Stimulated activated CD8-positive, alpha-beta memory T cell treated with anti-CD3 and anti-CD28 coated beads, Interleukin-15, amount 100 ng/mL, for 1 hour (primary cell): ENCODE data around the gene DCXR.

ENCODE experiments used
- DNase-seq: peaks from one replicate; pipeline ENCODE4 v3.0.0-alpha.2; 2020; ENCODE audit warnings: low read depth

DCXR gene

DNA sequence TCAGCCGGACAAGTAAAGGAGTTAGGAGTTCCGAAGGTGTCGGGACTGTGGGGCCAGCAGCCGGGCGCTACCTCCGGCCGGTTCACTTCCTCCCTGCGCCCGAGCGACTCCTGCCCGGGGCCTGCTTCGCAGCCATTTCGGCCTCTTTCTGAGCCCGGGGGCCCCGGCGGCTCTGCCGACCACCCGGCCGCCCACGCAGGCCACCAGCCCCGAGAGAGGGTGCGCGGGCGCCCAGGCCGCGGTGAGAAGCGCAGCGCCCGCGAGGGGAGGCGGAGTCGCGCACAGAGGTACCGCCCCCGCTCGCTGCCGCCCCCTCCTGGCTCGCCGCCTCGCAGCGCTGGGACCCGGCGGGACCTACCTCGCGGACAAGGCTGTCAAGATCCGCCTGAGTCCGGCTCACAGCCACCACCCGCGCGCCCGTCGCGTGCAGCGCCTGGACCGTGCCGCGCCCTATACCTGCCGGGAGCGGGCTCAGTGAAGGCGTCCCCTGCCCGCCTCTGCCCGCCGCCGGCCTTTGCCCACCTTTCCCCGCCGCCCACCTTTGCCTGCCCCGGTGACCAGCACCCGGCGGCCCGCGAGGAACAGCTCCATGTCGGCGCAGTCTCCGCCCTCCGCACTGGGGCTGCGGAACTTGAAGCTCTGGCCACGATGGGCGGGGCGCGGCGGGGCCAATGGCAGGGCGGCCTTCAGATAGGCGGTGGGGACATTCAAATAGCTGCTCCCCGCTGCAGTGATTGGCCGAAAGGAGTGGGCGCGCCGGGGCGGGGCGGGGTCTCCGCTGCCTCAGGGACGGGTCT, at the start of gene DCXR:
Gene DCXR, minus strand, starts transcription at position 606 of the 797 bp plus-strand sequence. Its CDS starts 15 bp downstream, at position 591.
- peak; percentile 90 for DNase-seq

DNA sequence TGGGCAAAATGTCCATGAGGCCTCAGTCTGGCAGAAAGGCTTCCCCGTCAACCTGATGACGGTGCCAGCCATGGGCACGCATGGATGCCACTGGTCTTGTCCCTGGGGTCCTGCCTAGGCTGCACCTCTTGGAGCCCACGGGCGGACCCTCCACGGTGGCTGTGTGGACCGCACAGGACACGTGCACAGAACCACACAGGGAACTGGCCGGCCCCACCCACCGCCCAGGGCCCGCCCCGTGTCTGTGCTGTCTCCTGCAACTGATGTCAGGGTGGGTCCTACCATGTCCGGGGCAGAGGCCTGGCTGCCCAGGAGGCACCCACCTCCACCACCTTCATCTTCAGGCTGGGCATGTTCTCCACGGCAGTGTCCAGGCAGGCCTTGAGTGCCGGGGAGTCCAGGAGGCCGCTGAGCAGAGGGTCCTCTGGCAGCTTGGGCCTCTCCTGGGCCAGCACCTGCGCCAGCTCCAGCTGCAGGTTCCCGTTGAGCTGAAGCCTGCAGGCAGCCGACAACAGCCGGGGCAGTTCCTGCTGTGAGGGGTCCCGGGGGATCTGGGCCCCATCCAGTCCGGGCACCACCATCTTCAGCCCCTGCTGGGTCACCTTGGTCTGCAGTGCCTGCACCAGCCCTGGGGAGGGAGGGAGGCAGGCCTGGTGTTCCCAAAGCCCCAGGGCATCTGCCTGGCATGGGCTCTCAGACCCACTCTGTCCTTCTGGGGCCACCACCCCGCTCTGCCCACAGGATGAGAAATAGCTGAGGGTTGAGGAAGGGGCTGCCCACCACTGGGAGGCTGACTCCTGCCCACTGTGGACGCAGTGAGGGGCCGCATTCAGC, 48.7 kb upstream of the DCXR start:
- DNase-seq: no peak

DNA sequence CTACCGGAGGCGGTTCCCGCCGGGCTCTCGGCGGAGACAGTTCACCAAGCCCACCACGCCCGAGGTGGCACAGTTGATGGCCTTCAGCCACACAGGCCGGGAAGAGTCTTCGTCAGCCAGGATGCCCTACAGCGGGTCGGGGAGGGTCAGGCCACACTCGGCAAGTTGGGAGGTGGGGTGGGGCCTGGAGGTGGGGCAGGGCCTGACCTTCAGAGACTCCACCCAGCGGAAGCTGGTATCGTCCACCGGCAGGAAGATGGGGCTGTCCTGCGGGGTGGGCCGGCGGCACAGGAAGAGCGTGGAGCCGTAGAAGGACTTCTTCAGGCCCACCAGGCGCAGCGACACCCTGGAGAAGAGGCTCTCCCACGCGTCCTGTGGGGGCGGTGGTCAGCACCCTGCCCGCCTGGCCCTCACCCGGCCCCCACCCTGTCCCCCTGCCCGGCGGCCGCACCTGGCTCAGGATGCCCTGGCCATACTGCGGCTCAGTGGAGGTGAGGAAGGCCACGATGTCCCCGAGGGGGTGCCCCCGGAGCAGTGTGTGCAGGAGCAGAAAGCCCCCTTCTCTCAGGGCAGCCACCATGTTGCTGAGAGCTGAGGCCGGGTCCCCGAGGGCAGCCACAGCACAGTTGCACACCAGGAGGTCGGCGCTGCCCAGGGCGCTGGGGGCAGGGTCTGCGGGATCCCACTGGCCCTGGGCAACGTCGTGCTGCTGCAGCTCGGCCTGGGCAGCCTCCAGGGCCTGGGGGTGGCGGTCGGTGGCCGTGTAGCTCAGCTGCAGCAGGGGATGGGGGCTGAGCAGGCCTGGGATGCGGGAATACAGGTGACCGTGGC, 47.7 kb upstream of the DCXR start:
- DNase-seq: no peak

DNA sequence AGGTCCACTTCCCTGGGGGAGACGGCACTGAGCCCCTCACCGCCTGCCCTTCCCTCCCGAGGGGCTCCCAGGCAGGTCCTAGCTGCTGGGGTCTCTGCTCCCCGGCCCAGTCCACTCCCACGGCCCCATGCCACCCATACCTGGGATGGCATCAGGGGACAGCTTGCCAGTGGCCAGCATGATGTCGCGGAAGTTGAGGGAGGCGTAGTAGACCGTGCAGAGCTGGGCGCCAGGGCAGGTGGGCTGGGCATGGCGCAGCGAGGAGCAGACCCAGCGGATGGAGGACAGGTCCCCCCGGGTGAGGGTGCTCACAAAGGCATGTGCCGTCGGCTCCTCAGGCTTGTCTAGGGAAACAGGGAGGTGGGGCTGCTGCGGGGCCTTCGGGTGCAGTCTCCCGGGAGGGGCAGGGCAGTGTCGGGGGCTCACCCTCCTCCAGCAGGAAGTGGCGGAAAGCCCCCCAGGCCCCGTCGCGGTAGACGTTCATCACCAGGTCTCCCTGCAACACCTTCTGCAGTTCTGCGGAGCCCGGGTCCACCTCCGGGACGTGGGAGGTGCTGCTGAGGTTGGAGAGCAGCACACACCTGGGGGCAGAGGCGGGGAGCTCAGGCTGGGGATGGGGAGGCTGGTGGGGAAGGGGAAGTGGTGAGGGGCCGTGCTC, 47.0 kb upstream of the DCXR start:
- no peak for DNase-seq

DNA sequence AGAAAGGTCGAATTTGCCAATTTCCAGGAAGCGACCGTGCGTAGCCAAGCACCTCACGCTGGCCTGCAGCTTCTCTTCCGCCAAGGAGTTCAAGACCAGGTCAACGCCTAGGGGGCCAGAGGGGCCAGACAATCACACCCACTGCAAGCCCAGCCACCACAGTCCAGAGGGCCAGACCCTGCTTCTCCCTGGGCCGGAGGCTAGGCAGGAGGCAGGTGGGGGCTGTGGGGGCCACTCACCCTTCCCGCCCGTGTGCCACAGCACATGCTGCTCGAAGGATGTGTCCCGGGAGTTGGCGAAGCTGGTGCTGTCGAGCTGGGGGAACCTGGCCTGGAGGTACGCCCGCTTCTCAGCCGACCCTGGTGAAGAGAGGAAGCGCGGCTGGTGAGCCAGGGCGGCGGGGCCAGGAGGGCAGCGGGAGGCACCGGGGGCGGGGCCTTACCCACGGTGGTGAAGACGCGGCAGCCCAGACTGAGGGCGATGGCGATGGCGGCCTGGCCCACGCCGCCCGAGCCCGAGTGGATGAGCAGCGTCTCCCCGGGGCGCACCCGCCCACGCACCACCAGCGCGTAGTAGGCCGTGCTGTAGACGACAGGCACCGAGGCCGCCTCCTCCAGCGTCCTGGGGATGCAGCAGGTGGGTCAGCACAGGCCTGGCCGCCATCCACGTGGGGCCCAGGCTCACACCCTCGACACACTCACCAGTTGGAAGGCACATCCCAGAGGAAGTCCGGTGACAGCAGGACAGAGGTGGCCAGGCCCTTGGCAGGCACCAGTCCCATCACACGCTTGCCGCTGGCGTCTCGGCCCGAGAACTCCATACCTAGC, 46.2 kb upstream of the DCXR start:
- DNase-seq: no peak

DNA sequence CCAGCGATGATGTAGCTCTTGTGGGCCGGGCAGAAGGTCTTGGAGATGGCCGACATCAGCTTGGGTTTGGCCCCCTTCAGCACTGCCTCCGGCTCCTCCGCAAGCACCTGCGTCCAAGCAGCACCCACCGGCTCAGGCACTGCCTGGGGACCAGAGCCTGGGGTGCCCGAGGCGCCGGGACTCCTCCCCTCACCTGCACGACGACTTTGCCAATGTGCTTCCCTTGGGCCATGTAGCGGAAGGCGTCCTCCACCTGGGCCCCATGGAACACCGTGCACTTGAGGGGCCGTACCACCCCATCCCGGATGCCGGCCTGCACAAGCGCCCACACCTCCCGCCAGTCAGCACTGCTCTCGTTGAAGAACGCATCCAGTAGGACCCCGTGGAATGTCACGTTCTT, 45.5 kb upstream of the DCXR start:
- DNase-seq: no peak

DNA sequence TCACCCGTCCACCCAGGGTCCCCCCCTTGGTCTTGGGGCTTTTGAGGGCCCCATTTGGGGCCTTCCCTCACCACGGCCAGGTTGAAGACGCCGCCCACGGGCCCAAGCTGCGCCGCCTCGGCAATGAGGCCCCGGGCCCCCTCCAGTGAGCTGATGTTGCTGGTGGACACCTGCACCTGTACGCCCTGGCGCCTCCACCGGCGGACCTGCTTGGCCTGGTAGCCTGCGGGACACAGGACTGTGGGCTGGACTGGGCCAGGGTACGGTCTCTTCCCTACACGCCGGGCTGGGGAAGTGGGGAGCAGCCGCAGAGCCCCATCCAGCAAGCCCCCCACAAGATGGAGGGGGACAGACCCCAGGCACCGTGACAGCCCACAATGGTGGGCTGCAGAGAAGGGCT, 45.0 kb upstream of the DCXR start:
- no peak for DNase-seq

DNA sequence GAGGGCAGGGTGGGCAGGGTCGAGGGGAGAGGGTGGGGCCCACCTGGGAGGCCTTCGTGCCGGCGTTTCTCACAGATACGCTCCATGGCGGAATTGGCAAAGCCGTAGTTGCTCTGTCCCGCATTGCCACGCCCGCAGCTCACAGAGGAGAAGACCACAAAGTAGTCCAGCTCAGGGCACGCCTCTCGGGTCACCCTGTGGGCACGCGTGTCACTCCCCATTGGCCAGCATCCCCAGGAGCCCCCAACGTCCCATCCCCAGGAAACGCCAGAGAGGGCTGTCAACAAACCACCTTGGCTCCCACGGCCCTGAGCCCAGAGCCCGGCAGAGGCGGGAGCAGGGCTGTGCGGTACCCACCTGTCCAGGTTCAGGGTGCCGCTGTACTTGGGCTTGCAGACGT, 44.5 kb upstream of the DCXR start:
- no peak for DNase-seq

DNA sequence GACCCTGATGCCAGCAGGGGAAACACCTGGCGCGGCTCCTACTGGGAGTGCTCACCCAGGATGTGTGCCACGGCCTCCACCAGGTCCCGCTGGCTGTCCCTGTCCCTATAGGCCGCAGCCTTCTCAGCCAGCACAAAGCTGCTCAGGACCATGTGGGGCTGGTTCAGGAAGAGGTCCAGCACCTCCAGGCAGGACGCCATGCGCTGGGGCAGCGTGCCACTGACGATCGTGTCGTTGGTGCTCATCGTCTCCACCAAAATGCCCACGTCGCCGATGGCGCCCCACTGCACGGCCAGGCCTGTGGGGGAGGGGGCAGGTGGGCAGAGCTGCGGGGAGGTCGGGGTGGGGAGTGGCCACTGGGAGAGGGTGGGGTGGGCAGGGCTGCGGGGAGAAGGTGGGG, 44.0 kb upstream of the DCXR start:
- no peak for DNase-seq

DNA sequence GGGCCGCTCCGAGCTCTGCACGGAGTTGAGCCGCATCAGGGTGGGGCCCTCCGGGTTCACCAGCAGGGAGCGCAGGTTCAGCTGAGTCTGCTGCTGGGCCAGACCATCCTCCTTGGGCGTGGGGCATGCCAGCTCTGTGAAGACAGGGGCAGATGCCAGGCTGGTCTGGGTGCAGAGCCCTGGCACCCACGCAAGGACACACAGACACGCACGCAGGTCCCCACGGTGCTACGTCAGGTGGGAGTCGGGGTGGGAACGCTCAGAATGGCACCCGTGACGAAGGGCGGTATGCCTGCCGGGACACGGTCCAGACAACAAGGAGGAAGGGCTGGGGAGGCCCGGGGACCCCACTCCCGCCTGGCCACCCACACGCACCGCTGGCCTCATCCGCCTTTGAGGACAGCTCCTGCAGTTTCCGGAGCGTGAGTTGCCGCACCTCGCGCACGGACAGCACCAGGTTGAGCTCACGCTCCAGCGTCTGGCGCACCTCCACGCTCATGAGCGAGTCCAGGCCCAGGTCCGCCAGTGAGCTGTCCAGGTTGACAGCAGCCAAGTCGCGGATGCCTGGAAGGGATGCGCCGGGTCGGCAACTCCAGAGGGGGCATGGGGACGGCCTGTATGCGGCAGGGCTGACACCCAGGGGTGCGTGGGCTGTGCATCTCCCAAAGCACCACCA, 43.4 kb upstream of the DCXR start:
- no peak for DNase-seq

DNA sequence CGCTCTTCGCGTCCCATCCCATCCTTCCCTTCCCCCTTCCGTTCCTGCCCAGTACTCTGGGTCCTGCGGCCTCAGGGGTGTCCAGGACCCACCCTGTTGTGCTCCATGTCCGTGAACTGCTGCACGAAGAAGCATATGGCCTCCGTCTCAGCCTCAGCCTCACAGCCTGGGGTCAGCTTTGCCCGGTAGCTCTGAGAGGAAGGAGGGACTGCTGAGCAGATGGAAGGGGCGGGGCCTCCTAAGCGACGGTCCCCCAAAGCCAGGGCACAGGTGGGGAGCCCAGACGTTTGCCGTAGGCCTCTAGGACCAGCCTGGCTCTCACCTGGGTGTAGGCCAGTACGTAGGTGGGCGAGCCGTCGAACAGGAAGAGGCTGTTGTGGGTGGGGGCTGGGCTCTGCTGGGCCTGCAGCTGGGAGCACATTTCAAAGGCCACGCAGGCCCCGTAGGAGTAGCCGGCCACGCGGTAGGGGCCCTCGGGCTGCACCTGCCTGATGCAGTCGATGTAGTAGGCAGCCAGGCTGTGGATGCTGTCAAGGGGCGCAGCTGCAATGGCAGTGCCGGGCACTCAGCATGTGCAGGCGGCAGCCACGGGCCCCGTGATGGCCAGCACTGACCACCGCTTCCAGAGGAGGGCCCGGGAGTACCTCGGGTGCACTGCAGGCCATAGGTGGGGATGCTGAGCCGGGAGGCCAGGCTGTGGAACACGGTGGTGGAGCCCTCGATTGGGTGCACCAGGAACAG, 42.7 kb upstream of the DCXR start:
- DNase-seq: no peak

DNA sequence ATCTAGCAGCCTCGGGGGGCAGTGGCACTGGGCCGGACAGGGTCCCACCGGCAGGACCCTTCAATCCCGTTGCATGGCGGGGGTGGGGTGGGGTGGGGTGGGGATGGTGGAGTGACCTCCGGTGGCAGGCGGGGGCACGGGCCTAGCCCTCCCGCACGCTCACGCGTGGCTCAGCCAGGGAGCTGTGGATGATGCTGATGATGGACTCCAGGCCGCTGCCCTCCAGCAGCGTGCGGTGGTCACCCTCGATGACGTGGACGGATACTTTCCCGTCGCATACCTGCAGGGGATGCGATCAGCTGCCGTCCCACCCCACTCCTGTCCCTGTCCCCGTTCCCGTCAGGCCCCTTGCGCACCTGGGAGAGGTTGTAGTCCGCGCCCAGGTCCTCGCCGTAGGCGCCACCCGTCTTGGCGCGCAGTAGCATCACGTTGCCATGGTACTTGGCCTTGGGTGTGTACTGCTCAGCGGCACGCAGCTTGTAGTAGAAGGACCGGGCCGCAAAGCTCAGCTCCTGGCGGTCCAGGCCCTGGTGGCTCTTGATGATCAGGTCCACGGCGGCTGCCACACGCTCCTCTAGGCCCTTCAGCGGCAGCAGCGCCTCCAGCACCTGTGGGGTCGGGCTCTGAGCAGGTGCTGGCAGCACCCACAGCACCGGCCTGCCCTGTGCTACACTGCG, 41.6 kb upstream of the DCXR start:
- no peak for DNase-seq

DNA sequence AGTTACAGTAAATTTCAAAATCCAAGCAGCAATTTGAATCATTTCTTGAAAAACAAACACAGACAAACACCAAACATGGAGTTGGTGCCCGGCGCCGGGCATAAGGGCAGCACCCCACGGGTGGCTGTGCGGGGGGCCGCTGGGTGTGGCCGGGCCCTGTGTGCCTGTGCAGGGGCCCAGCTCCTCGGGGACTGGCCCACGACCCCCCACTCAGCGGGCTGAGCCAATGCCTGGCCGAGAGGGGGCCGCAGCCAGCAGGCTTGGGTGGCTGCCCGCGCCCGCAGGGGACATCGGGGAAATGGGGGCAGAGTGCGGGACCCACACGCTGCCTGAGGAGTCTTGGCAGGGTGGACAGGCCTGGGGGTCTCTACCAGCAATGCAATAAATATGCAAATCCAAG, 40.9 kb upstream of the DCXR start:
- DNase-seq: no peak

DNA sequence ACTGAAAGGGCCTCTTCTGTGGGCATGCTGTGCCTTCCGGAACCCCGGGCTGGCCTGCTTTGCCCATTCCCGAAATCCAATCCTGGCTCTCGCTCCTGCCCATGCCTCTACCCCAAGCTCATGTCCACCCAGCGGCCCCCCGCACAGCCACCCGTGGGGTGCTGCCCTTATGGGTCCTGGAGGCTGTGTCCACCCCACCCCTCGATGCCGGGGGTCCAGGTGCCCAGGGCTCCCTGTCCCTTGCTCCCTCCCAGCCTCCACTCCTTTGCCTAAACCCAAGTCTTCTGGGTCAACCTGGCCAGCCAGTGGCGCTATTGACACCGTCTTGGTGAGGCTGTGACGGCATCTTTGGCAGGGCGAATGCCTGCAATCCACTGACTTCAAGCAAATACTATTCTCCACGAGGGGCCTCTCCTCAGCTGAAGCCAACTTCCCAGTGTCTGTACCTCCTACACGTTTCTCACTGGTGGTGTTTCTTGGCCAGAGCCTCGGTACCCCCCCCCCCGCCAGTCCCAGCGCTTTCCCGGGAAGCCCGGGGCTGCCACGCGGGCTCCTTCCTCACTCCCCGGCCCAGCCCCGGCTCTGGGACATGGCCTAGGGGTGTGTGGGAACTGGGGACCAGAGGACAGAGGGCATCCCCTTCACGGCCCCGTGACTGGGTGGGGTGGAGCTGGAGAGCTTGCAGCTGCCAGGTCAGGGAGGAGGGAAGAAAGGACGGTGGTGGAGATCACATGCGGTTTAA, 40.3 kb upstream of the DCXR start:
- DNase-seq: no peak

DNA sequence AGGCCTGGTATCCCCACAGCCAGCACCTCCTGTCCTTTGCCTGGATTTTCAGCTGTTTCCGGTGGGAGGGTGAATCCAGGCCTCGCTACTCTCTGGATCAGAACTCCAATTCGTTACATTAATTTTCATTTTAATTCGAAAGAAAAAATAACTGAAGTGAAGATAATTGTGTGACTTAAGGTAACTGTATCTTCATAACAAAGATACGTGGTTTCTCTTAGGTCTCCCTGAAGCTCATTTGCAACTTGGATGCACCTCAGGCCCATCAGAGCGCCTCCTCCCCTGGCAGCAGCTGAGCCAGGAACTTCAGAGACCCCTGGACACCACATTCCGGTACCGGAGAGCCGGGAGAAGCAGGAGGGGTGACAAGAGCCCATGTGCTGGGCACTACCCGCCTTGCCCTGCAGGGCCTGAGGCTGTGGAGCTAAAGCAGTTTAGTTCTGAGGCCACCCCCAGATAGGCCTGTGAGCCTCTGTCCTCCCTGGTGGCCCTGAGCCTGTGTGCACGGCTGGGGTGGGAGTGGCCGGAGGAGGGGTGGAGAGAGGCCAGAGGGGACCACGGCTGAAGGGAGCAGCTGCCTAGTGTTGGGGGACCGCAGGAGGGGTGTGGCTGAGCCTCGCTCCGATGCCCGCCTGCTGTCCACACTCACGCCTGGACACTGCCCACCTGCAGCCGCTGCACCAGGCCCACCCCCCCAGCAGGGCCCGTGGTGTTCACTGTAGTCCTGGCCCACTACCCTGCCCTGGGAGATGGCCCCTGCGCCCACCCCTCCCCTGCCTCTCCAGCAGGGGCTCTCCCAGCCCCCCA, 39.5 kb upstream of the DCXR start:
- DNase-seq: no peak

DNA sequence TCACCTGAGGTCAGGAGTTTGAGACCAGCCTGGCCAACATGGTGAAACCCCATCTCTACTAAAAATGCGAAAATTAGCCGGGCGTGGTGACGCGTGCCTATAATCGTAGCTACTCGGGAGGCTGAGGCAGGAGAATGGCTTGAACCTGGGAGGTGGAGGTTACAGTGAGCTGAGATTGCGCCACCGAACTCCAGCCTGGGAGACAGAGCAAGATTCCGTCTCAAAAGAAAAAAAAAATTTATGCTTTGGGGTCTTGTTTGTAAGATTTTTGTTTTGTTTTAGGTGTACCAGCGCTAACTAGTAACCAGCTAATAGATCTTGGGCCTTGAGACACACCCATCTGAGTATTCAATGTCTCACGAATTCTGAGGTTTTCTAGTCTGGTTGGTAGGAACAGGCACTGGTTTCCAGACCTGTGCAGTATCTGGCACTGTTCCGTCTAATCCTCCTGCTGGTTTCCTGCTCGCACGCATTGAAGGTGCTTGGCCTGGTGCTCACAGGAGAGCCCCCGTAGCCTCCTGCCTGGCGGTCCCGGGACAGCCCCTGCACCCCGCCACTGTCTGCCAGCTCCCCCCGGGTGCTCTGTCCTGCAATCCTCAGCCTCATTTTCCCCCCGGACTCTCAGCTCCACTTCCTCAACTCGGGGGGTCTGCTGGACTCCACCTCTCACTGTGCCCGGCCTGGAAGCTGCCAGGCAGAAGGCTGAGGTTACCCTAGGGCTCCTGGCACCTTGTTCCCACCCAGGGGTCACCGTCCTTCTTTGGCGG, 38.7 kb upstream of the DCXR start:
- no peak for DNase-seq

DNA sequence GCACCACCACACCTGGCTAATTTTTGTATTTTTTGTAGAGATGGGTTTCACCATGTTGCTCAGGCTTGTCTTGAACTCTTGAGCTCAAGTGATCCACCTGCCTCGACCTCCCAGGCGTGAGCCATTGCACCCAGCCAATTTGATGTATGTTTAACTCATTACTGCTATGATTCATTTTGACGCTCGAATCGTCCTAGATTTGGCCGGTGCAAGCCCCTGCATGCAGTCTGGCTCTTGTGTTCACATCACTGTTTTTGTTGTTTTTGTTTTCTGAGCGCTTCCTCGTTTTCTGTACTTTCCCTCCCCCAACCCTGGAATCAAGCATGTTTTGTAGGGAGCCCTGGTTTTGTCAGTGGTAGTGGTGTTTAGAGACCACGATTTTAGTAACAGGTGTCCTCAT, 35.9 kb upstream of the DCXR start:
- DNase-seq: no peak
